Type B pancreatic cell (in vitro differentiated cells): ENCODE measurements around the gene ZBTB8A. TPM values are rescaled to one million over a fixed set of nuclear protein-coding genes. Genes with fewer than 3 reads are reported as not detected.

ENCODE experiments used
- DNase-seq: peaks from one replicate; pipeline ENCODE4 v3.0.0; 2021; ENCODE audit warnings: mixed read lengths; ENCODE audit not compliant: unreplicated experiment; ENCODE audit errors: extremely low spot score
- H3K27ac Mint-ChIP-seq: 2 replicates; pipeline ENCODE4 v1.8.0; 2021; ENCODE audit warnings: mild to moderate bottlenecking, mixed read lengths
- H3K27me3 Mint-ChIP-seq: 2 replicates; pipeline ENCODE4 v1.8.0; 2021; ENCODE audit warnings: mixed read lengths
- H3K36me3 Mint-ChIP-seq: 2 replicates; pipeline ENCODE4 v1.8.0; 2021; ENCODE audit warnings: mixed read lengths
- H3K4me1 Mint-ChIP-seq: one replicate; pipeline ENCODE4 v1.8.0; 2021; ENCODE audit warnings: mixed read lengths; ENCODE audit not compliant: unreplicated experiment
- H3K4me3 Mint-ChIP-seq: 2 replicates; pipeline ENCODE4 v1.8.0; 2021; ENCODE audit warnings: mild to moderate bottlenecking, mixed read lengths
- H3K9me3 Mint-ChIP-seq: 2 replicates; pipeline ENCODE4 v1.8.0; 2021; ENCODE audit warnings: mixed read lengths
- CTCF ChIP-seq: fragments of 200-600 bp; sonication (generic); conservative IDR thresholded peaks from 2 replicates; pipeline ENCODE4 v1.5.0; 2021; ENCODE audit warnings: antibody characterized with exemption, mild to moderate bottlenecking
- total RNA-seq: library from RNA; stranded (reverse); gene quantifications from 2 replicates; pipeline ENCODE4 v1.2.1, GENCODE V29; 2021; ENCODE audit warnings: low replicate concordance

Gene ZBTB8A
- total RNA-seq, 1 donor from 2014 or later: 9.5 TPM

- H3K4me3 Mint-ChIP-seq: peak overlapping the region; percentile 87
- no peaks in the 10 kb centered on the region for H3K36me3 Mint-ChIP-seq
Measured at GRCh38 chr1:32612189-32612881, 73.1 kb downstream of the ZBTB8A start.

GRCh38 chr1:32613472-32613871, 74.2 kb downstream of the ZBTB8A start:
- peaks cover 3% of the 10 kb centered on the region for H3K36me3 Mint-ChIP-seq

More at GRCh38 chr1:32612189-32612881, 73.1 kb downstream of the ZBTB8A start:
- Mint-ChIP-seq H3K27me3 (no peaks in the 10 kb centered on the region), H3K9me3 (no peaks in the 10 kb centered on the region), H3K4me1 (peaks cover 11% of the 10 kb centered on the region), H3K27ac (peak overlapping the region; percentile 4)
- peak; percentile 60 for TF ChIP-seq CTCF
- DNase-seq: peak; percentile 83

GRCh38 chr1:32618673-32619221, 79.5 kb downstream of the ZBTB8A start:
- no peaks in the 10 kb centered on the region for H3K9me3 Mint-ChIP-seq
- H3K4me3 Mint-ChIP-seq: no peak overlapping the region
- H3K27me3 Mint-ChIP-seq: no peaks in the 10 kb centered on the region
- no peak overlapping the region for H3K27ac Mint-ChIP-seq
- TF ChIP-seq CTCF: no peak
- peaks cover 22% of the 10 kb centered on the region for H3K36me3 Mint-ChIP-seq
- H3K4me1 Mint-ChIP-seq: no peaks in the 10 kb centered on the region
- no peak for DNase-seq

More at GRCh38 chr1:32613472-32613871, 74.2 kb downstream of the ZBTB8A start:
- peak overlapping the region; percentile 65 for H3K27ac Mint-ChIP-seq
- DNase-seq: no peak
- peak overlapping the region; percentile 56 for H3K4me3 Mint-ChIP-seq
- H3K27me3 Mint-ChIP-seq: no peaks in the 10 kb centered on the region
- peaks cover 11% of the 10 kb centered on the region for H3K4me1 Mint-ChIP-seq
- H3K9me3 Mint-ChIP-seq: no peaks in the 10 kb centered on the region
- TF ChIP-seq CTCF: no peak

- H3K36me3 Mint-ChIP-seq: peaks cover 26% of the 10 kb centered on the region
- no peak overlapping the region for H3K27ac Mint-ChIP-seq
- no peak overlapping the region for H3K4me3 Mint-ChIP-seq
Measured at GRCh38 chr1:32619701-32620485, 80.7 kb downstream of the ZBTB8A start.

GRCh38 chr1:32622205-32622604, 83.0 kb downstream of the ZBTB8A start:
- Mint-ChIP-seq H3K27me3 (no peaks in the 10 kb centered on the region), H3K36me3 (peaks cover 26% of the 10 kb centered on the region), H3K27ac (no peak overlapping the region), H3K4me3 (no peak overlapping the region), H3K9me3 (no peaks in the 10 kb centered on the region), H3K4me1 (no peaks in the 10 kb centered on the region)
- DNase-seq: no peak
- no peak for TF ChIP-seq CTCF

More at GRCh38 chr1:32619701-32620485, 80.7 kb downstream of the ZBTB8A start:
- peak; percentile 40 for TF ChIP-seq CTCF
- H3K4me1 Mint-ChIP-seq: no peaks in the 10 kb centered on the region
- DNase-seq: no peak
- no peaks in the 10 kb centered on the region for H3K9me3 Mint-ChIP-seq
- no peaks in the 10 kb centered on the region for H3K27me3 Mint-ChIP-seq
